ENCODE results near the gene ATP12A.

ATP12A gene

GRCh38 chr13:24680258-24680920 lies at the start of gene ATP12A:
ATP12A (plus strand) TSS chr13:24680408; CDS start chr13:24680744, 336 bp downstream.
- in situ Hi-C loops (cut with MboI; ENCODE audit: low sequenced_read_pairs), result loop anchor here (25.0 kb wide), 1 partner anchor 307 kb away; no protein-coding TSS in a partner anchor

- in situ Hi-C loops (cut with MboI; ENCODE audit: low sequenced_read_pairs), result no loop called here
Observed at GRCh38 chr13:24630851-24631620, 49.2 kb upstream of the ATP12A start.

- in situ Hi-C loops (cut with MboI; ENCODE audit: low sequenced_read_pairs), result no loop called here
Observed at GRCh38 chr13:24631922-24632321, 48.3 kb upstream of the ATP12A start.

GRCh38 chr13:24632382-24633121 lies 47.7 kb upstream of the ATP12A start:
- in situ Hi-C loops (cut with MboI; ENCODE audit: low sequenced_read_pairs), result no loop called here

- in situ Hi-C loops (cut with MboI; ENCODE audit: low sequenced_read_pairs), result no loop called here
Observed at GRCh38 chr13:24636776-24637175, 43.4 kb upstream of the ATP12A start.

GRCh38 chr13:24638096-24638495 lies 42.1 kb upstream of the ATP12A start:
- in situ Hi-C loops (cut with MboI; ENCODE audit: low sequenced_read_pairs), result no loop called here

- in situ Hi-C loops (cut with MboI; ENCODE audit: low sequenced_read_pairs), result no loop called here
Observed at GRCh38 chr13:24640752-24641151, 39.5 kb upstream of the ATP12A start.

GRCh38 chr13:24642219-24642618 lies 38.0 kb upstream of the ATP12A start:
- in situ Hi-C loops (cut with MboI; ENCODE audit: low sequenced_read_pairs), result no loop called here

- in situ Hi-C loops (cut with MboI; ENCODE audit: low sequenced_read_pairs), result no loop called here
Observed at GRCh38 chr13:24644036-24644435, 36.2 kb upstream of the ATP12A start.

- in situ Hi-C loops (cut with MboI; ENCODE audit: low sequenced_read_pairs), result no loop called here
Observed at GRCh38 chr13:24648271-24648670, 31.9 kb upstream of the ATP12A start.

- in situ Hi-C loops (cut with MboI; ENCODE audit: low sequenced_read_pairs), result no loop called here
Observed at GRCh38 chr13:24648983-24649687, 31.1 kb upstream of the ATP12A start.

- in situ Hi-C loops (cut with MboI; ENCODE audit: low sequenced_read_pairs), result no loop called here
Observed at GRCh38 chr13:24649688-24650043, 30.5 kb upstream of the ATP12A start.

GRCh38 chr13:24650161-24650560 lies 30.0 kb upstream of the ATP12A start:
- in situ Hi-C loops (cut with MboI; ENCODE audit: low sequenced_read_pairs), result no loop called here

GRCh38 chr13:24651718-24652345 lies 28.4 kb upstream of the ATP12A start:
- in situ Hi-C loops (cut with MboI; ENCODE audit: low sequenced_read_pairs), result no loop called here

- in situ Hi-C loops (cut with MboI; ENCODE audit: low sequenced_read_pairs), result no loop called here
Observed at GRCh38 chr13:24652359-24652758, 27.8 kb upstream of the ATP12A start.

- in situ Hi-C loops (cut with MboI; ENCODE audit: low sequenced_read_pairs), result no loop called here
Observed at GRCh38 chr13:24654741-24655140, 25.5 kb upstream of the ATP12A start.

- in situ Hi-C loops (cut with MboI; ENCODE audit: low sequenced_read_pairs), result no loop called here
Observed at GRCh38 chr13:24659239-24659638, 21.0 kb upstream of the ATP12A start.

- in situ Hi-C loops (cut with MboI; ENCODE audit: low sequenced_read_pairs), result no loop called here
Observed at GRCh38 chr13:24660023-24660741, 20.0 kb upstream of the ATP12A start.

- in situ Hi-C loops (cut with MboI; ENCODE audit: low sequenced_read_pairs), result no loop called here
Observed at GRCh38 chr13:24661713-24662112, 18.5 kb upstream of the ATP12A start.

Data from HL-60/S4 (cell line).